Caco-2 (cell line): ENCODE results near the gene LRRC8B. TPM values are rescaled to one million over a fixed set of nuclear protein-coding genes. Genes with fewer than 3 reads are reported as not detected.

ENCODE experiments used
- BruUV-seq: library from RNA; stranded (reverse); fragments of 400-500 nt; replicated peaks from 2 replicates; lab custom pipeline; 2021; lab: Mats Ljungman, UMichigan
- CTCF ChIA-PET: fragments of 300-600 bp; sonication (Branson Sonifier 250); formaldehyde crosslinking; loops from one replicate; lab custom pipeline; 2022; ENCODE audit warnings: antibody characterized with exemption; lab: Charles Lee
- POLR2A ChIA-PET: fragments of 300-600 bp; sonication (Branson Sonifier 250); formaldehyde crosslinking; loops from one replicate; lab custom pipeline; 2022; ENCODE audit warnings: antibody characterized with exemption; lab: Charles Lee
- DNase-seq, 2 experiments: peaks; one replicate each; pipeline versions ENCODE4 v3.0.0 to v3.0.0-alpha.2; 2020 to 2022
- H3K27me3 ChIP-seq: replicated peaks from 2 replicates; pipeline ENCODE4 v1.6.0; 2011; ENCODE audit warnings: low read length; ENCODE audit not compliant: control insufficient read depth, insufficient read depth
- H3K36me3 ChIP-seq: 2 replicates; pipeline ENCODE4 v1.5.1; 2011; ENCODE audit warnings: low read length; ENCODE audit not compliant: control insufficient read depth, insufficient read depth
- H3K4me1 ChIP-seq: fragments of 250-450 bp; sonication (Bioruptor Pico); 2 replicates; pipeline ENCODE4 v1.5.1; 2020; ENCODE audit warnings: mild to moderate bottlenecking
- H3K4me3 ChIP-seq: 2 replicates; pipeline ENCODE4 v1.5.1; 2011; ENCODE audit warnings: low read depth, mild to moderate bottlenecking, control low read depth, low read length
- H3K9me3 ChIP-seq: fragments of 250-450 bp; sonication (Bioruptor Pico); 2 replicates; pipeline ENCODE4 v1.5.1; 2020; ENCODE audit warnings: mild to moderate bottlenecking, moderate library complexity
- H3K27ac Mint-ChIP-seq: one replicate; pipeline ENCODE4 v1.8.0; 2022; ENCODE audit warnings: mixed read lengths; ENCODE audit not compliant: unreplicated experiment
- H3K27me3 Mint-ChIP-seq: one replicate; pipeline ENCODE4 v1.8.0; 2022; ENCODE audit warnings: mixed read lengths; ENCODE audit not compliant: insufficient read depth, unreplicated experiment
- H3K36me3 Mint-ChIP-seq: one replicate; pipeline ENCODE4 v1.8.0; 2022; ENCODE audit warnings: mild to moderate bottlenecking, mixed read lengths; ENCODE audit not compliant: insufficient read depth, unreplicated experiment
- H3K4me1 Mint-ChIP-seq: one replicate; pipeline ENCODE4 v1.8.0; 2022; ENCODE audit warnings: low read depth, mixed read lengths; ENCODE audit not compliant: unreplicated experiment
- H3K4me3 Mint-ChIP-seq: one replicate; pipeline ENCODE4 v1.8.0; 2022; ENCODE audit warnings: mild to moderate bottlenecking, moderate library complexity, mixed read lengths; ENCODE audit not compliant: unreplicated experiment
- H3K9me3 Mint-ChIP-seq: one replicate; pipeline ENCODE4 v1.8.0; 2022; ENCODE audit warnings: mixed read lengths; ENCODE audit not compliant: unreplicated experiment
- intact Hi-C: fragments of 100-400 bp; cut with micrococcal nuclease; formaldehyde crosslinking; loops from one replicate; pipeline ENCODE4 v1.10.0; 2022; ENCODE audit not compliant: unreplicated experiment
- total RNA-seq: library from RNA; stranded (reverse); gene quantifications from 2 replicates; pipeline ENCODE4 v1.2.3, GENCODE V29; 2022
- TF ChIP-seq, protein P1 (sequence below), 2 experiments: fragments of 200-600 bp in 1 of 2; IDR thresholded peaks; 1 replicate in 1 of 2; 2 replicates in 1 of 2; pipeline versions ENCODE4 v1.5.1 to v1.8.0; 2011 to 2022; ENCODE audit warnings: antibody characterized with exemption in 1 of 2, control low read depth in 1 of 2, inconsistent platforms in 1 of 2, low read depth in 1 of 2, low read length in 1 of 2, mild to moderate bottlenecking in 1 of 2, moderate library complexity in 1 of 2; ENCODE audit not compliant: insufficient read depth in 1 of 2, severe bottlenecking in 1 of 2, unreplicated experiment in 1 of 2

LRRC8B gene
- total RNA-seq, 1 experiment from 2014 or later: 10.8 TPM

DNA sequence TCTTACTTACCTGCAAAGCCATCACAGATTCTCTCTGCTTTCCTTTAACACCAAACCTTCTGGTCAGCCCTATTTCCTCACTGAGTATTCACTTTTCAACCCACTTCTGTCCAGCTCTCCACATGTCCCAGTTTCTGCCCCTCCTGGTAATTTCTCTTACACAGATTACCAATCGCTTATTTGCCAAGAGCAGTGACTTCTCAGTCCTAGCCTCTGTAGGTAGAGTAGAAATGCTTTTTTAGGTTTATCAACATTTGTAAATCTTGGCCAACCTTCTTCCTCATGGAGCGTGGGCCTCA lies 74.7 kb downstream of the LRRC8B start:
- intact Hi-C loops: loop anchor here (1.0 kb wide), 2 partner anchors 80 to 116 kb away; no protein-coding TSS in a partner anchor
- Histone ChIP-seq H3K36me3 (no peaks in the 10 kb centered on the region), H3K4me1 (no peaks in the 10 kb centered on the region), H3K4me3 (no peak overlapping the region), H3K27me3 (no peaks in the 10 kb centered on the region), H3K9me3 (no peaks in the 10 kb centered on the region)
- H3K27ac Mint-ChIP-seq: no peak overlapping the region
- TF ChIP-seq, protein P1, sequence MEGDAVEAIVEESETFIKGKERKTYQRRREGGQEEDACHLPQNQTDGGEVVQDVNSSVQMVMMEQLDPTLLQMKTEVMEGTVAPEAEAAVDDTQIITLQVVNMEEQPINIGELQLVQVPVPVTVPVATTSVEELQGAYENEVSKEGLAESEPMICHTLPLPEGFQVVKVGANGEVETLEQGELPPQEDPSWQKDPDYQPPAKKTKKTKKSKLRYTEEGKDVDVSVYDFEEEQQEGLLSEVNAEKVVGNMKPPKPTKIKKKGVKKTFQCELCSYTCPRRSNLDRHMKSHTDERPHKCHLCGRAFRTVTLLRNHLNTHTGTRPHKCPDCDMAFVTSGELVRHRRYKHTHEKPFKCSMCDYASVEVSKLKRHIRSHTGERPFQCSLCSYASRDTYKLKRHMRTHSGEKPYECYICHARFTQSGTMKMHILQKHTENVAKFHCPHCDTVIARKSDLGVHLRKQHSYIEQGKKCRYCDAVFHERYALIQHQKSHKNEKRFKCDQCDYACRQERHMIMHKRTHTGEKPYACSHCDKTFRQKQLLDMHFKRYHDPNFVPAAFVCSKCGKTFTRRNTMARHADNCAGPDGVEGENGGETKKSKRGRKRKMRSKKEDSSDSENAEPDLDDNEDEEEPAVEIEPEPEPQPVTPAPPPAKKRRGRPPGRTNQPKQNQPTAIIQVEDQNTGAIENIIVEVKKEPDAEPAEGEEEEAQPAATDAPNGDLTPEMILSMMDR (IDR thresholded peaks at IDR 0.05; ENCODE audit: insufficient read depth in 1 of 2, low read depth in 1 of 2, low read length in 1 of 2, severe bottlenecking in 1 of 2, unreplicated experiment in 1 of 2): no peak
- no TSS peak for BruUV-seq
- ChIA-PET POLR2A (no interaction called here), CTCF (no interaction called here)
- H3K27me3 Mint-ChIP-seq: no peaks in the 10 kb centered on the region
- peaks cover 5% of the 10 kb centered on the region for H3K36me3 Mint-ChIP-seq
- DNase-seq: no peak
- no peak overlapping the region for H3K4me3 Mint-ChIP-seq
- no peaks in the 10 kb centered on the region for H3K4me1 Mint-ChIP-seq
- no peaks in the 10 kb centered on the region for H3K9me3 Mint-ChIP-seq

DNA sequence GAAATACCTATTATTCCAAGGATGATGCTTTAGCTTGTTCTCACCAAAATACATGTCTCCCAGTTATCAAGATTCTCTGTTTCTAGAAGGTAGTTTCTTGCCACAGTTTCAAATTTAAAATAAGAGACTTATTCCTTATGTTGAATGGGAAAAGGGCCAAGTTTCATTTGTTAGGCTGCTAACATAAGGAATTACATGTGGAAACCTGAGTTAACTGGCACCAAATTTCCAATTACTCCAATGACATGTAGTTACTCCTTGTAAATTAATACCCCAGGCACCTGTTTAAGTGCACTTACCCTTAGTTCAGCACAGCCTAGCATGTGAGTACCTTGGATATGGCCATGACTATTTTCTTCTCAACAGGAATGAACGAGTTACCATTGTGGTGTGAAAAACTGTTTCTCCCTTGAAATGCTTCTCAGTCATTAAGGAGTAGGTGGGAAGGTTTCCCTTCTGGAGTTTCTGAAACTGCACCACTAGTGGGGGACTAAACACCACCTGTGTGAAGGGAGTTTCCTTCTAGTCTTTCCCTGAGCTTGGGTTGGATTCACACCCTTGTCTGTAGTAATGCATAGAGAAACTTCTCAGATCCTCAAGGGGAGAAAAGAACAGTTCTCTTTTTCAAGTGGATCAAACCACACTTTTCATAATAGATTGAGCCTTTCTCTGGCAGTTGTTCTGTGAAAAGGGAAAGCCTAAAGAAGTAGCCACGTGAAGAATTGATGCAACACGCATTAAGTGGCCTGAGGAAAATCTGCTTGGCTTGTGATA lies 76.0 kb downstream of the LRRC8B start:
- Mint-ChIP-seq H3K27ac (no peak overlapping the region), H3K27me3 (no peaks in the 10 kb centered on the region), H3K4me3 (no peak overlapping the region), H3K4me1 (no peaks in the 10 kb centered on the region), H3K36me3 (peaks cover 5% of the 10 kb centered on the region), H3K9me3 (no peaks in the 10 kb centered on the region)
- CTCF ChIA-PET: no interaction called here
- intact Hi-C loops: no loop called here
- TF ChIP-seq, protein P1 (IDR thresholded peaks at IDR 0.05; ENCODE audit: insufficient read depth in 1 of 2, low read depth in 1 of 2, low read length in 1 of 2, severe bottlenecking in 1 of 2, unreplicated experiment in 1 of 2): no peak
- H3K9me3 ChIP-seq: no peaks in the 10 kb centered on the region
- POLR2A ChIA-PET: no interaction called here
- no peaks in the 10 kb centered on the region for H3K4me1 ChIP-seq
- no peaks in the 10 kb centered on the region for H3K27me3 ChIP-seq
- H3K4me3 ChIP-seq: no peak overlapping the region
- no peaks in the 10 kb centered on the region for H3K36me3 ChIP-seq
- no TSS peak for BruUV-seq
- DNase-seq: no peak

DNA sequence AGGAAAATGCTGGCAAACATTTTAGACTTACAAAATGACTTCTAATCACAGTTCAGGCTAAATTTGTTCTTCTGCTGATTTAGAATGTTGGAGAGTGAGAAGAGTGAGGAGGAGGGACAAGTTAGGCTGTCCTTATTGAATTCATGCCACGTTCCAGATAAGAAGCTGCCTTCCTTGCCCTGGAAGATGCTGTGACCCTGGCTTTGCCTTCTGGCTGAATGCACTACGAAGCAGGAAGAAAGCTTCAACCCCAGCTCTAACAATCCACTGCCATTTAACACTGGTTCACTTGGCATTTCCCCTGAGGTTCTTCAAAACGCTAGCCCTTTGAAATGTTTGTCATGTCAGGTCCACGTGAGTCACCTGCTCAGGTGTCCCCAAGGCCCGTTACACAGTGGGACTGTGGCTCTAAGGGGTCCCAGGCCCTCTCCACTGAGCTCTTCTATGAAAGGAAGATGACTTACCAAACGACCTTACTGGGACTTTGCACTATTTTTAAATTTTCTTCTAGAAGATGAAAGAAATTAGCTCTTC lies 78.3 kb downstream of the LRRC8B start:
- no peak for DNase-seq
- Mint-ChIP-seq H3K36me3 (peaks cover 5% of the 10 kb centered on the region), H3K4me3 (no peak overlapping the region), H3K4me1 (no peaks in the 10 kb centered on the region), H3K27ac (no peak overlapping the region), H3K27me3 (no peaks in the 10 kb centered on the region), H3K9me3 (no peaks in the 10 kb centered on the region)
- ChIA-PET CTCF (no interaction called here), POLR2A (no interaction called here)
- Histone ChIP-seq H3K4me1 (no peaks in the 10 kb centered on the region), H3K4me3 (no peak overlapping the region), H3K9me3 (no peaks in the 10 kb centered on the region), H3K27me3 (no peaks in the 10 kb centered on the region), H3K36me3 (no peaks in the 10 kb centered on the region)
- intact Hi-C loops: no loop called here
- no TSS peak for BruUV-seq
- TF ChIP-seq, protein P1 (IDR thresholded peaks at IDR 0.05; ENCODE audit: insufficient read depth in 1 of 2, low read depth in 1 of 2, low read length in 1 of 2, severe bottlenecking in 1 of 2, unreplicated experiment in 1 of 2): no peak
